WTC11 (cell line): ENCODE results near the gene GOLGA8M.
"Not testable (repeated sequence)": the region's sequence is repeated elsewhere in the genome, so short reads cannot be mapped to it uniquely, and the experiment has no call there.

Experiments used
- ATF3 ChIP-seq: sonication (generic); formaldehyde crosslinking; conservative IDR thresholded peaks from 2 replicates; pipeline ENCODE4 v1.8.1; 2022; ENCODE audit warnings: mild to moderate bottlenecking, missing genetic modification reagents
- CREB1 ChIP-seq: sonication (generic); formaldehyde crosslinking; IDR thresholded peaks from 2 replicates; pipeline ENCODE4 v1.8.0; 2023; ENCODE audit warnings: mild to moderate bottlenecking, missing genetic modification reagents
- CREM ChIP-seq: sonication (generic); formaldehyde crosslinking; IDR thresholded peaks from 2 replicates; pipeline ENCODE4 v1.8.1; 2022; ENCODE audit warnings: mild to moderate bottlenecking, missing genetic modification reagents, moderate library complexity
- CTCF ChIP-seq: fragments of 200-600 bp; IDR thresholded peaks from 2 replicates; pipeline ENCODE4 v1.8.0; 2022; ENCODE audit warnings: antibody characterized with exemption
- IRF1 ChIP-seq: sonication (generic); formaldehyde crosslinking; IDR thresholded peaks from 2 replicates; pipeline ENCODE4 v1.8.0; 2023; ENCODE audit warnings: missing genetic modification reagents
- JUN ChIP-seq: sonication (generic); formaldehyde crosslinking; IDR thresholded peaks from 2 replicates; pipeline ENCODE4 v1.8.0; 2023; ENCODE audit warnings: mild to moderate bottlenecking, missing genetic modification reagents
- NFYB ChIP-seq: sonication (generic); formaldehyde crosslinking; conservative IDR thresholded peaks from 2 replicates; pipeline ENCODE4 v1.8.0; 2022; ENCODE audit warnings: low read depth, missing genetic modification reagents
- PREB ChIP-seq: sonication (generic); formaldehyde crosslinking; IDR thresholded peaks from 2 replicates; pipeline ENCODE4 v1.8.1; 2022; ENCODE audit warnings: mild to moderate bottlenecking, missing genetic modification reagents, moderate library complexity, borderline replicate concordance
- RELA ChIP-seq: sonication (generic); formaldehyde crosslinking; IDR thresholded peaks from 2 replicates; pipeline ENCODE4 v1.8.1; 2022; ENCODE audit warnings: missing genetic modification reagents, mild to moderate bottlenecking, borderline replicate concordance
- TCF7 ChIP-seq: sonication (generic); formaldehyde crosslinking; IDR thresholded peaks from 2 replicates; pipeline ENCODE4 v1.8.0; 2022; ENCODE audit warnings: mild to moderate bottlenecking, low read depth, missing genetic modification reagents, moderate library complexity
- ZBTB21 ChIP-seq: sonication (generic); formaldehyde crosslinking; IDR thresholded peaks from 2 replicates; pipeline ENCODE4 v1.8.1; 2023; ENCODE audit warnings: mild to moderate bottlenecking, missing genetic modification reagents, borderline replicate concordance
- ZBTB43 ChIP-seq: sonication (generic); formaldehyde crosslinking; IDR thresholded peaks from 2 replicates; pipeline ENCODE4 v1.8.1; 2023; ENCODE audit warnings: mild to moderate bottlenecking, missing genetic modification reagents
- ZNF232 ChIP-seq: sonication (generic); formaldehyde crosslinking; IDR thresholded peaks from 2 replicates; pipeline ENCODE4 v1.8.0; 2022; ENCODE audit warnings: mild to moderate bottlenecking, missing genetic modification reagents
- ZNF263 ChIP-seq: sonication (generic); formaldehyde crosslinking; IDR thresholded peaks from 2 replicates; pipeline ENCODE4 v1.8.1; 2022; ENCODE audit warnings: low read depth, mild to moderate bottlenecking, moderate library complexity, missing genetic modification reagents

GRCh38 chr15:28655329-28656017 is 56.7 kb downstream of the GOLGA8M start:
- not testable (repeated sequence) for TF ChIP-seq CTCF; PREB (CRISPR knock-in tag); NFYB (CRISPR knock-in tag); CREM (CRISPR knock-in tag); JUN (CRISPR knock-in tag); IRF1; CREB1 (CRISPR knock-in tag); ZBTB21 (CRISPR knock-in tag); ZNF263 (CRISPR knock-in tag); ZBTB43 (CRISPR knock-in tag); ATF3 (CRISPR knock-in tag); TCF7; RELA; ZNF232 (CRISPR knock-in tag)
